Erythroblast (primary cell): ENCODE results near the gene NFYA.

ENCODE experiments used
- GATA1 ChIP-seq: IDR thresholded peaks from 2 replicates; pipeline ENCODE4 v1.6.1; 2011; ENCODE audit warnings: low read depth, mild to moderate bottlenecking, control low read depth, low read length, moderate library complexity
- POLR2A ChIP-seq: IDR thresholded peaks from 2 replicates; pipeline ENCODE4 v1.6.1; 2011; ENCODE audit warnings: mild to moderate bottlenecking, low read length

- no peak for TF ChIP-seq POLR2A
- TF ChIP-seq GATA1 = no peak
Observed at GRCh38 chr6:41062056-41062455, 10.7 kb upstream of the NFYA start.
